NB4 (cell line): ENCODE data around the gene NBEA.

Source experiments
- POLR2A ChIP-seq: IDR thresholded peaks from 2 replicates; pipeline ENCODE4 v1.6.1; 2011; ENCODE audit warnings: mild to moderate bottlenecking; ENCODE audit not compliant: insufficient read length; ENCODE audit errors: extremely low read depth
- TF ChIP-seq, protein P1 (sequence below): IDR thresholded peaks from one replicate; pipeline ENCODE4 v1.5.1; 2012; ENCODE audit warnings: low read depth, low read length

DNA sequence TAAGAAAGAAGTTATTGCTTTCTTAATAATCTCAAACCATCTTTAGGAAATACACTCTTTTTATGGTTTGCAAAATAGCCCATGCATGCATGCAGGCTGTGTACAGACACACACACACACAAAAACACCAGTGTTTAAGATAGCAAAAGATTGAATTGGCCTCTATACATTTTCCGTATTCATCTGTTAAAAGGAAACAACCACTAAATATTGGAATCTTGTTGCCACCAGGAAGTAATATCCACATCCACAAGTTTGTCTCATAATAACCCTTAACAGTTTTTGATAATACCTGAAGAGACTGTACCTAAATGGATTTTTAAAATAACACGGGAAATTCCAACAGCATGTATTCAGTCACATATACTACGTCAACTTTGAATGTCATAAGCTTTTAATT, 541.7 kb downstream of the NBEA start:
- TF ChIP-seq, protein P1, sequence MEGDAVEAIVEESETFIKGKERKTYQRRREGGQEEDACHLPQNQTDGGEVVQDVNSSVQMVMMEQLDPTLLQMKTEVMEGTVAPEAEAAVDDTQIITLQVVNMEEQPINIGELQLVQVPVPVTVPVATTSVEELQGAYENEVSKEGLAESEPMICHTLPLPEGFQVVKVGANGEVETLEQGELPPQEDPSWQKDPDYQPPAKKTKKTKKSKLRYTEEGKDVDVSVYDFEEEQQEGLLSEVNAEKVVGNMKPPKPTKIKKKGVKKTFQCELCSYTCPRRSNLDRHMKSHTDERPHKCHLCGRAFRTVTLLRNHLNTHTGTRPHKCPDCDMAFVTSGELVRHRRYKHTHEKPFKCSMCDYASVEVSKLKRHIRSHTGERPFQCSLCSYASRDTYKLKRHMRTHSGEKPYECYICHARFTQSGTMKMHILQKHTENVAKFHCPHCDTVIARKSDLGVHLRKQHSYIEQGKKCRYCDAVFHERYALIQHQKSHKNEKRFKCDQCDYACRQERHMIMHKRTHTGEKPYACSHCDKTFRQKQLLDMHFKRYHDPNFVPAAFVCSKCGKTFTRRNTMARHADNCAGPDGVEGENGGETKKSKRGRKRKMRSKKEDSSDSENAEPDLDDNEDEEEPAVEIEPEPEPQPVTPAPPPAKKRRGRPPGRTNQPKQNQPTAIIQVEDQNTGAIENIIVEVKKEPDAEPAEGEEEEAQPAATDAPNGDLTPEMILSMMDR = no peak
- TF ChIP-seq POLR2A = no peak
